DND-41 (cell line): Measurements from ENCODE around the gene NTSR1.

Experiments
- ATAC-seq: fragments of 200-7000 bp; cut with Tn5 transposase; 3 replicates; pipeline ENCODE4 v1.9.1; 2021; ENCODE audit warnings: low read depth; ENCODE audit not compliant: insufficient read depth
- DNase-seq: peaks from one replicate; pipeline ENCODE4 v3.0.0-alpha.2; 2020
- H2AFZ ChIP-seq: 2 replicates; pipeline ENCODE4 v1.6.0; 2012; ENCODE audit warnings: low read depth, low read length
- H3K27ac ChIP-seq: 2 replicates; pipeline ENCODE4 v1.5.1; 2012; ENCODE audit warnings: low read length, inconsistent platforms
- H3K27me3 ChIP-seq: fragments of 200-600 bp; sonication (generic); 2 replicates; pipeline ENCODE4 v1.6.0; 2012; ENCODE audit warnings: low read length, mild to moderate bottlenecking, inconsistent platforms; ENCODE audit not compliant: insufficient read depth, poor library complexity
- H3K36me3 ChIP-seq: 2 replicates; pipeline ENCODE4 v1.5.1; 2012; ENCODE audit warnings: low read length, inconsistent platforms; ENCODE audit not compliant: insufficient read depth
- H3K4me1 ChIP-seq: 2 replicates; pipeline ENCODE4 v1.5.1; 2012; ENCODE audit warnings: mild to moderate bottlenecking, low read length; ENCODE audit not compliant: insufficient read depth
- H3K4me2 ChIP-seq: 2 replicates; pipeline ENCODE4 v1.6.0; 2012; ENCODE audit warnings: mild to moderate bottlenecking, moderate library complexity, low read length, inconsistent platforms; ENCODE audit not compliant: insufficient read depth
- H3K4me3 ChIP-seq, 2 experiments: fragments of 200-600 bp in 1 of 2; shearing (Covaris generic) in 1 of 2; 2 replicates each; pipeline ENCODE4 v1.5.1; 2012 to 2016; ENCODE audit warnings: inconsistent platforms in 2 of 2, low read length in 2 of 2, mild to moderate bottlenecking in 2 of 2, low read depth in 1 of 2, moderate library complexity in 1 of 2
- H3K79me2 ChIP-seq: 2 replicates; pipeline ENCODE4 v1.6.0; 2012; ENCODE audit warnings: low read length, inconsistent platforms; ENCODE audit not compliant: insufficient read depth
- H3K9ac ChIP-seq: 2 replicates; pipeline ENCODE4 v1.6.0; 2012; ENCODE audit warnings: low read depth, mild to moderate bottlenecking, inconsistent platforms, low read length, moderate library complexity
- H3K9me3 ChIP-seq: 2 replicates; pipeline ENCODE4 v1.5.1; 2012; ENCODE audit warnings: low read length, moderate library complexity, mild to moderate bottlenecking, inconsistent platforms; ENCODE audit not compliant: insufficient read depth, severe bottlenecking
- H4K20me1 ChIP-seq: 2 replicates; pipeline ENCODE4 v1.6.0; 2012; ENCODE audit warnings: low read length; ENCODE audit not compliant: insufficient read depth
- CTCF ChIP-seq: IDR thresholded peaks from 2 replicates; pipeline ENCODE4 v1.5.1; 2012; ENCODE audit warnings: borderline replicate concordance, low read length, moderate library complexity, mild to moderate bottlenecking; ENCODE audit not compliant: poor library complexity, severe bottlenecking; ENCODE audit errors: extremely low read depth
- EZH2 ChIP-seq: IDR thresholded peaks from 3 replicates; pipeline ENCODE4 v1.6.1; 2012; ENCODE audit warnings: borderline replicate concordance, low read depth, mild to moderate bottlenecking, moderate library complexity, low read length, inconsistent platforms; ENCODE audit not compliant: severe bottlenecking

NTSR1 gene

GRCh38 chr20:62694106-62694505, 14.5 kb upstream of the NTSR1 start:
- Histone ChIP-seq H3K9me3 (no peaks in the 10 kb centered on the region), H3K27me3 (no peaks in the 10 kb centered on the region), H4K20me1 (peaks cover 12% of the 10 kb centered on the region; the same call in 1 of the 2 replicates), H2AFZ (no peak overlapping the region), H3K4me1 (no peaks in the 10 kb centered on the region), H3K9ac (no peak overlapping the region), H3K36me3 (no peaks in the 10 kb centered on the region), H3K4me3 (no peak overlapping the region), H3K79me2 (no peaks in the 10 kb centered on the region), H3K4me2 (no peak overlapping the region), H3K27ac (no peak overlapping the region)
- DNase-seq (no peak), ATAC-seq (no peak)
- TF ChIP-seq EZH2 (no peak), CTCF (no peak)

- Histone ChIP-seq H3K9ac (no peak overlapping the region), H3K4me2 (no peak overlapping the region), H3K27ac (no peak overlapping the region), H3K27me3 (no peaks in the 10 kb centered on the region), H3K9me3 (no peaks in the 10 kb centered on the region), H2AFZ (no peak overlapping the region), H4K20me1 (peaks cover 12% of the 10 kb centered on the region; the same call in 1 of the 2 replicates), H3K4me3 (no peak overlapping the region), H3K36me3 (no peaks in the 10 kb centered on the region), H3K4me1 (no peaks in the 10 kb centered on the region), H3K79me2 (no peaks in the 10 kb centered on the region)
- no peak for TF ChIP-seq CTCF
- no peak for TF ChIP-seq EZH2
- DNase-seq (no peak), ATAC-seq (no peak)
Measured at GRCh38 chr20:62694868-62695267, 13.8 kb upstream of the NTSR1 start.

- H3K27ac ChIP-seq = no peak overlapping the region
- H3K4me2 ChIP-seq = no peak overlapping the region
- no peak for ATAC-seq
- no peaks in the 10 kb centered on the region for H3K36me3 ChIP-seq
- no peaks in the 10 kb centered on the region for H3K9me3 ChIP-seq
- H3K79me2 ChIP-seq = no peaks in the 10 kb centered on the region
- no peak overlapping the region for H3K9ac ChIP-seq
- no peaks in the 10 kb centered on the region for H3K4me1 ChIP-seq
- H3K27me3 ChIP-seq = peaks cover 2% of the 10 kb centered on the region
- TF ChIP-seq CTCF = no peak
- no peak for TF ChIP-seq EZH2
- no peak for DNase-seq
- H3K4me3 ChIP-seq = no peak overlapping the region
- peaks cover 12% of the 10 kb centered on the region; the same call in 1 of the 2 replicates for H4K20me1 ChIP-seq
- no peak overlapping the region for H2AFZ ChIP-seq
Measured at GRCh38 chr20:62695448-62696414, 12.9 kb upstream of the NTSR1 start.
